DOHH2 (cell line): ENCODE results near the gene TLR7.

Source experiments
- EZH2phosphoT487 ChIP-seq: fragments of 200-600 bp; sonication (generic); IDR thresholded peaks from 2 replicates; pipeline ENCODE4 v1.6.1; 2017; ENCODE audit warnings: borderline replicate concordance, mild to moderate bottlenecking, antibody characterized with exemption, low read length, moderate library complexity, mixed read lengths
- TF ChIP-seq, protein P1 (sequence below): fragments of 200-600 bp; sonication (generic); IDR thresholded peaks from one replicate; pipeline ENCODE4 v1.5.1; 2014; ENCODE audit warnings: antibody characterized with exemption, mild to moderate bottlenecking, low read depth, low read length; ENCODE audit not compliant: poor library complexity, severe bottlenecking

GRCh38 chrX:12891171-12891570 is 24.3 kb downstream of the TLR7 start:
- TF ChIP-seq, protein P1, sequence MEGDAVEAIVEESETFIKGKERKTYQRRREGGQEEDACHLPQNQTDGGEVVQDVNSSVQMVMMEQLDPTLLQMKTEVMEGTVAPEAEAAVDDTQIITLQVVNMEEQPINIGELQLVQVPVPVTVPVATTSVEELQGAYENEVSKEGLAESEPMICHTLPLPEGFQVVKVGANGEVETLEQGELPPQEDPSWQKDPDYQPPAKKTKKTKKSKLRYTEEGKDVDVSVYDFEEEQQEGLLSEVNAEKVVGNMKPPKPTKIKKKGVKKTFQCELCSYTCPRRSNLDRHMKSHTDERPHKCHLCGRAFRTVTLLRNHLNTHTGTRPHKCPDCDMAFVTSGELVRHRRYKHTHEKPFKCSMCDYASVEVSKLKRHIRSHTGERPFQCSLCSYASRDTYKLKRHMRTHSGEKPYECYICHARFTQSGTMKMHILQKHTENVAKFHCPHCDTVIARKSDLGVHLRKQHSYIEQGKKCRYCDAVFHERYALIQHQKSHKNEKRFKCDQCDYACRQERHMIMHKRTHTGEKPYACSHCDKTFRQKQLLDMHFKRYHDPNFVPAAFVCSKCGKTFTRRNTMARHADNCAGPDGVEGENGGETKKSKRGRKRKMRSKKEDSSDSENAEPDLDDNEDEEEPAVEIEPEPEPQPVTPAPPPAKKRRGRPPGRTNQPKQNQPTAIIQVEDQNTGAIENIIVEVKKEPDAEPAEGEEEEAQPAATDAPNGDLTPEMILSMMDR = no peak
- TF ChIP-seq EZH2phosphoT487 = no peak
